ENCODE results near the gene CFL1. TPM values are rescaled to one million over a fixed set of nuclear protein-coding genes. Genes with fewer than 3 reads are reported as not detected.
"Not testable (repeated sequence)": the region's sequence is repeated elsewhere in the genome, so short reads cannot be mapped to it uniquely, and the experiment has no call there.

The CFL1 gene
- total and polyA plus RNA-seq, 4 donors, result 387 to 1,282 (median 730) TPM

GRCh38 chr11:65849366-65849765 is 8.6 kb downstream of the CFL1 start:
- H3K9ac ChIP-seq (ENCODE audit: insufficient read depth in 1 of 2, low read length in 2 of 2), result no peak overlapping the region
- no peaks in the 10 kb centered on the region for H3K4me1 ChIP-seq (ENCODE audit: control insufficient read depth in 5 of 5, insufficient read depth in 5 of 5, low read length in 5 of 5)
- H3K36me3 ChIP-seq (ENCODE audit: control insufficient read depth in 4 of 4, insufficient read depth in 4 of 4, low read length in 4 of 4), result peaks cover 9 to 35% (median 11%) of the 10 kb centered on the region in 4 donors
- DNase-seq (no peak), ATAC-seq (ENCODE audit: insufficient read depth, low FRiP score) (no peak)
- H3K27me3 ChIP-seq (ENCODE audit: control insufficient read depth in 3 of 3, insufficient read depth in 3 of 3, low read length in 2 of 3), result no peaks in the 10 kb centered on the region
- no peak overlapping the region for H3K27ac ChIP-seq (ENCODE audit: low read depth in 1 of 2, low read length in 1 of 2)
- H3K4me3 ChIP-seq, result no peak overlapping the region
- TF ChIP-seq CTCF (IDR thresholded peaks at IDR 0.05; ENCODE audit: control extremely low read depth, extremely low read depth), result no peak
- peaks cover 0 to 6% (median 2%) of the 10 kb centered on the region in 4 donors for H3K9me3 ChIP-seq (ENCODE audit: control insufficient read depth in 4 of 4, insufficient read depth in 3 of 4, low read length in 3 of 4)
- 67 to 68% methylated on average over 8 of the region's 8 CpGs for WGBS, 2 donors

DNA sequence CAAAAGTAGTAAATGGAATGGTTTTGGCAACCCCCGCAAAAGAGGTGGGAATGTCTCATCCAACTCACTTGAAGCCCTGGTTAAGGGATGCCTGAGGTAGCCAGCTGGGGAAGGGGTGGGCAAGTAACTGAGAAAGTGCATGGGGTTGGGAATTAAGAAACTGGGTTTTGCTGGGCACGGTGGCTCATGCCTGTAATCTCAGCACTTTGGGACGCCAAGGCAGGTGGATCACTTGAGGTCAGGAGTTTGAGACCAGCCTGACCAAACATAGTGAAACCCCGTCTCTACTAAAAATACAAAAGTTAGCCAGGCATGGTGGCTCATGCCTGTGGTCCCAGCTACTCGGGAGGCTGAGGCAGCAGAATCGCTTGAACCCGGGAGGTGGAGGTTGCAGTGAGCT is 9.3 kb downstream of the CFL1 start:
- not testable (repeated sequence) for H3K9me3 ChIP-seq (ENCODE audit: control insufficient read depth in 4 of 4, insufficient read depth in 3 of 4, low read length in 3 of 4); H3K9ac ChIP-seq (ENCODE audit: insufficient read depth in 1 of 2, low read length in 2 of 2); H3K27ac ChIP-seq (ENCODE audit: low read depth in 1 of 2, low read length in 1 of 2); H3K4me1 ChIP-seq (ENCODE audit: control insufficient read depth in 5 of 5, insufficient read depth in 5 of 5, low read length in 5 of 5); ATAC-seq (ENCODE audit: insufficient read depth, low FRiP score); H3K4me3 ChIP-seq; H3K27me3 ChIP-seq (ENCODE audit: control insufficient read depth in 3 of 3, insufficient read depth in 3 of 3, low read length in 2 of 3)
- WGBS, 2 donors, result 63 to 66% methylated on average over 7 of the region's 7 CpGs
- H3K36me3 ChIP-seq (ENCODE audit: control insufficient read depth in 4 of 4, insufficient read depth in 4 of 4, low read length in 4 of 4), result peaks cover 4 to 28% (median 6%) of the 10 kb centered on the region in 4 donors
- peak in 1 of 3 donors; percentile 10 for DNase-seq

DNA sequence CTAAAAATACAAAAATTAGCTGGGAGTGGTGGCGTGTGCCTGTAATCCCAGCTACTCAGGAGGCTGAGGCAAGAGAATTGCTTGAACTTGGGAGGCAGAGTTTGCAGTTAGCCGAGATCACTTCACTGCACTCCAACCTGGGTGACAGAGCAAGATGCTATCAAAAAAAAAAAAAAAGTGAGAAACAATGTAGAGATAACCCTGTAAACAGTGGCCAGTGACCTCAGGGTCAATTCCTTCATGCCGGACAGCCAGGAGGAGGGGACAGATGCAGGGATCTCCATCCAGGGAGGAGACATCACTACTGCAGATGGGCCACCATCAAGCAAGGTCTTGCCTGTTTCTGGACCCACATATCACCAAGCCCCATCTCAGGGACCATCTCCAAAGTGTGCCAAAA is 10.2 kb downstream of the CFL1 start:
- peaks cover 0 to 6% (median 2%) of the 10 kb centered on the region in 4 donors for H3K9me3 ChIP-seq (ENCODE audit: control insufficient read depth in 4 of 4, insufficient read depth in 3 of 4, low read length in 3 of 4)
- no peak overlapping the region for H3K4me3 ChIP-seq
- peaks cover 0 to 18% (median 2%) of the 10 kb centered on the region in 4 donors for H3K36me3 ChIP-seq (ENCODE audit: control insufficient read depth in 4 of 4, insufficient read depth in 4 of 4, low read length in 4 of 4)
- ATAC-seq (ENCODE audit: insufficient read depth, low FRiP score) (no peak), DNase-seq (no peak)
- no peaks in the 10 kb centered on the region for H3K4me1 ChIP-seq (ENCODE audit: control insufficient read depth in 5 of 5, insufficient read depth in 5 of 5, low read length in 5 of 5)
- 74 to 77% methylated on average over 3 of the region's 3 CpGs for WGBS, 2 donors
- H3K27me3 ChIP-seq (ENCODE audit: control insufficient read depth in 3 of 3, insufficient read depth in 3 of 3, low read length in 2 of 3), result no peaks in the 10 kb centered on the region
- no peak overlapping the region for H3K27ac ChIP-seq (ENCODE audit: low read depth in 1 of 2, low read length in 1 of 2)
- TF ChIP-seq CTCF (IDR thresholded peaks at IDR 0.05; ENCODE audit: control extremely low read depth, extremely low read depth), result no peak
- H3K9ac ChIP-seq (ENCODE audit: insufficient read depth in 1 of 2, low read length in 2 of 2), result no peak overlapping the region

DNA sequence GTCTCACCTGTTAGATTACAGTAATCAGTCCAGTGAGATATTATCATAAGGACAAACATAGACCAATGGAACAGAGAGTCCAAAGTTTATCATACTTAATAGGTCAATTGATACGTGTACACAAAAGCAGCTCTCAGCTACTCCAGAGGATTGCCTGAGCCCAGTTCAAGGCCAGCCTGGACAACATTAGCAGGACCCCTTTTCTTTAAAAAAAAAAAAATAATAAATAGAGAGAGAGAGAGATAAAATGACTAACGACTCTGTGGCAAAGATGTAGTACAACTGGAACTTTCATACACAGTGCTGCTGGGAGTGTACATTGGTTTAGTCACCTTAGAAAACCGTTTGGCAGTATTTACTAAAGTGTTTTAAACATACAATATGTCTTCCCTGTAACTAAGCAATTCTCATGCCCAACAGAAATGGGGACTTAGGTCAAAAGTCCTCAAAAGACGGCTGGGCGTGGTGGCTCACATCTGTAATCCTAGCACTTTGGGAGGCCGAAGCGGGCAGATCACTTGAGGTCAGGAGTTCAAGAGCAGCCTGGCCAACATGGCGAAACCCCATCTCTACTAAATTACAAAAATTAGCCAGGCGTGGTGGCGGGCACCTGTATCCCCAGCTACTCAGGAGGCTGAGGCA is 13.6 kb downstream of the CFL1 start:
- 86 to 90% methylated on average over 10 of the region's 10 CpGs for WGBS, 2 donors
- Histone ChIP-seq H3K9me3 (ENCODE audit: control insufficient read depth in 4 of 4, insufficient read depth in 3 of 4, low read length in 3 of 4) (no peaks in the 10 kb centered on the region), H3K9ac (ENCODE audit: insufficient read depth in 1 of 2, low read length in 2 of 2) (no peak overlapping the region), H3K4me1 (ENCODE audit: control insufficient read depth in 5 of 5, insufficient read depth in 5 of 5, low read length in 5 of 5) (no peaks in the 10 kb centered on the region), H3K27me3 (ENCODE audit: control insufficient read depth in 3 of 3, insufficient read depth in 3 of 3, low read length in 2 of 3) (no peaks in the 10 kb centered on the region), H3K27ac (ENCODE audit: low read depth in 1 of 2, low read length in 1 of 2) (no peak overlapping the region), H3K36me3 (ENCODE audit: control insufficient read depth in 4 of 4, insufficient read depth in 4 of 4, low read length in 4 of 4) (no peaks in the 10 kb centered on the region), H3K4me3 (no peak overlapping the region)
- DNase-seq (no peak), ATAC-seq (ENCODE audit: insufficient read depth, low FRiP score) (no peak)
- TF ChIP-seq CTCF (IDR thresholded peaks at IDR 0.05; ENCODE audit: control extremely low read depth, extremely low read depth), result no peak

Measured in lung (tissue), 12 donors.